ENCODE data around the gene LSM10. TPM values are rescaled to one million over a fixed set of nuclear protein-coding genes. Genes with fewer than 3 reads are reported as not detected.

Gene LSM10
- total and polyA plus RNA-seq, 9 of the 15 experiments (the other 6 are each of a cell fraction or from before 2014, with no cell fraction given), result 13.2 to 146 (median 68.9) TPM

DNA sequence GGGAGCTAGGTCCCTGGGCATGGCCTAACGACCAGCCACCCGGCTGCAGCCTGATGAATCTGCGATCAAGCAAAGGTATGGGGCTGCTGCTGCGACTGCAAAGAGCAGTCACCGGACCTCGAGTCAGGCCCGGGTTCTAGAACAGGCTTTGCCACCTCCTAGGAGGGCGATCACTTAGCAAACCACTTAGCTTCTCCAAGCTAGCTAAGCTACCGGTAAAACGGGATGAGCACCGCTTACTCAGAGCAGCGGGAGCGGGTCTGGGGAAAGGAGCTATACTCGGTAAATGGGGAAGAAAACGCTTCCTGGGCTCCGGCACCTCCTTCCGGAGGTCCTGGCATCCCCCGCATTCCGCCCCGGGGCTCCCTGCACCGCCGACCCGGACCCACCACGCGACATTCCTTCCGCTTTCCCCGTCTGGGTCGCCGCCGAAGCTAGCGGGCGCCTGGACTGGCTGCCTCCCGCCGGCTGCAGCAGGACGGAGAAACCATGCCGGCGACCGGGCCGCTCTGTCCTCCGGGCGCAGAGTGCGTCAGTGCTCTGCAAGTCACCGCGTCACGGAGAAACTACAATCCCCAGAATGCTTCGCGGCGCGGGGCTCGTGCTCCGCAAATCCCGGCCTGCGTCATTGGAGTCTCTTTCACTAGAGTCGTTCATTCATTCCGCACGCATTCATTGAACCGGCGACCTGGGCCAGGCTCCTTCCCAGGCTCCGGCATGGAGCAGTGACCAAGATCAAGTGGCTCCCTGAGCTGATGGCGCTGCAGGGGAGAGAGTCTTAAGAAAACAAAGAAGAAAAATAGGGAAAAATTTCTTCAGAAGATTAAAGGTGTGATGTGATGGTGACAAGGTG, at the start of gene LSM10 (continued):
- TF ChIP-seq RB1 (IDR thresholded peaks at IDR 0.05; ENCODE audit: low read depth) (peak; percentile 77; the same call in 1 of the 2 replicates), FOS (IDR thresholded peaks at IDR 0.05; ENCODE audit: extremely low read depth, insufficient read length) (no peak), FOXM1 (IDR thresholded peaks at IDR 0.05; ENCODE audit: low read depth) (no peak; the same call in 1 of the 2 replicates), FOXM1 (CRISPR knock-in tag; IDR thresholded peaks at IDR 0.05; ENCODE audit: low read depth) (0 out of 2 replicates have a peak, but pooled peaks have one; percentile 58), NFYB (IDR thresholded peaks at IDR 0.05; ENCODE audit: extremely low read depth, insufficient read length) (peak; percentile 33), HOXB6 (CRISPR knock-in tag; IDR thresholded peaks at IDR 0.05; ENCODE audit: borderline replicate concordance) (no peak), E2F8 (IDR thresholded peaks at IDR 0.05; ENCODE audit: low read depth, partially characterized antibody) (no peak), RBFOX2 (IDR thresholded peaks at IDR 0.05; ENCODE audit: low read depth, low read length) (peak; percentile 98), ZFPM2 (CRISPR knock-in tag; IDR thresholded peaks at IDR 0.05) (peak; percentile 74; the same call in 1 of the 2 replicates), RBM17 (IDR thresholded peaks at IDR 0.05; ENCODE audit: borderline replicate concordance, low read depth, low read length) (no peak), ZNF324 (CRISPR knock-in tag; IDR thresholded peaks at IDR 0.05) (0 out of 2 replicates have a peak, but pooled peaks have one; percentile 19), MTF1 (CRISPR knock-in tag; IDR thresholded peaks at IDR 0.05; ENCODE audit: borderline replicate concordance) (no peak), STAT5B (CRISPR knock-in tag; IDR thresholded peaks at IDR 0.05) (no peak), CEBPG (CRISPR knock-in tag; IDR thresholded peaks at IDR 0.05) (no peak), CEBPG (tag; conservative IDR thresholded peaks at IDR 0.05 in 1 of 2, IDR thresholded peaks at IDR 0.05 in 1 of 2) (no peak), E2F5 (CRISPR knock-in tag; IDR thresholded peaks at IDR 0.05) (peak; percentile 59; the same call in 1 of the 2 replicates), PML (IDR thresholded peaks at IDR 0.05; ENCODE audit: low read length) (peak; percentile 90), BMI1 (IDR thresholded peaks at IDR 0.05; ENCODE audit: low read length) (no peak), ZNF644 (tag; IDR thresholded peaks at IDR 0.05; ENCODE audit: low read depth) (0 out of 2 replicates have a peak, but pooled peaks have one; percentile 47), KAT8 (IDR thresholded peaks at IDR 0.05; ENCODE audit: low read depth) (no peak), SP1 (CRISPR knock-in tag; IDR thresholded peaks at IDR 0.05) (peak; percentile 74)
- TF ChIP-seq, protein P1, sequence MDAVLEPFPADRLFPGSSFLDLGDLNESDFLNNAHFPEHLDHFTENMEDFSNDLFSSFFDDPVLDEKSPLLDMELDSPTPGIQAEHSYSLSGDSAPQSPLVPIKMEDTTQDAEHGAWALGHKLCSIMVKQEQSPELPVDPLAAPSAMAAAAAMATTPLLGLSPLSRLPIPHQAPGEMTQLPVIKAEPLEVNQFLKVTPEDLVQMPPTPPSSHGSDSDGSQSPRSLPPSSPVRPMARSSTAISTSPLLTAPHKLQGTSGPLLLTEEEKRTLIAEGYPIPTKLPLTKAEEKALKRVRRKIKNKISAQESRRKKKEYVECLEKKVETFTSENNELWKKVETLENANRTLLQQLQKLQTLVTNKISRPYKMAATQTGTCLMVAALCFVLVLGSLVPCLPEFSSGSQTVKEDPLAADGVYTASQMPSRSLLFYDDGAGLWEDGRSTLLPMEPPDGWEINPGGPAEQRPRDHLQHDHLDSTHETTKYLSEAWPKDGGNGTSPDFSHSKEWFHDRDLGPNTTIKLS (IDR thresholded peaks at IDR 0.05; ENCODE audit: borderline replicate concordance, low read depth), result peak; percentile 84; the same call in 1 of the 2 replicates
- TF ChIP-seq, protein P2, sequence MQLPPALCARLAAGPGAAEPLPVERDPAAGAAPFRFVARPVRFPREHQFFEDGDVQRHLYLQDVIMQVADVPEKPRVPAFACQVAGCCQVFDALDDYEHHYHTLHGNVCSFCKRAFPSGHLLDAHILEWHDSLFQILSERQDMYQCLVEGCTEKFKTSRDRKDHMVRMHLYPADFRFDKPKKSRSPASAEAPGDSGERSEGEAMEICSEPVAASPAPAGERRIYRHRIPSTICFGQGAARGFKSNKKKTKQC (CRISPR knock-in tag; IDR thresholded peaks at IDR 0.05), result peak; percentile 97; the same call in 1 of the 2 replicates

Data from K562 (cell line).